ENCODE results near the gene DOCK11. TPM values are rescaled to one million over a fixed set of nuclear protein-coding genes. Genes with fewer than 3 reads are reported as not detected.
"Not testable (repeated sequence)": the region's sequence is repeated elsewhere in the genome, so short reads cannot be mapped to it uniquely, and the experiment has no call there.

The DOCK11 gene
- total RNA-seq, 1 donor from 2014 or later, result 20.6 TPM

DNA sequence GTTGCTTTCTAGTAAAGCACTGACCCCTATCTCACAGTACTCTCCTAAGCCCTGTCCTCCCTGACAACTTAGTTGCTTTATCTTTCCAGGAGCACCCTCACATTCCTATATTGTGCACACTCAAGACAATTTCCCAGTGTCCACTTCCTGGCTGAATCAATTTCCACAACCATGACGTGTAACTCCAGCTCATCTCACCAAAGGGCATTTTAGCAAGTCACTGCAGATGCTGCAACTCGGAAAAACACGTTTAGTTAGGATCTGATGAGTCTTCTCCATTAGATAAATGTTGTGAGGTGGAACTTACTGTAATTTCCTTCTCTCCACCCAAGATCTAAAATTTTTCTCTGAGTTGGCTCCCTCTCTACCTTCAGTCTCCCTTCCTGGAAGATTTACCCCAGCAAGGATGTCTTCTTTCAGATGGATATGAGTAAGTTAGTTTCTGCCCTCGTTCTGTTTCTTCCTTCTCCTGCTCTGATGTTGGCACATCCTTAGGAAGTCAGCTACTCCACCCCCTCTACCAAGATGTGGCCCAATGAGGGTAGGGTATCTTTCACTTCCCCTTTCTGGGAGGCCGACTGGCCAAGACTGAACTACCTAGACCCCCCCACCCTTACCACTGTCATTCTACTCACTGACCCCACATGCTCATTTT is 203.0 kb downstream of the DOCK11 start:
- DNase-seq, result no peak

- DNase-seq, result no peak
Observed at GRCh38 chrX:118702741-118703140, 207.1 kb downstream of the DOCK11 start.

DNA sequence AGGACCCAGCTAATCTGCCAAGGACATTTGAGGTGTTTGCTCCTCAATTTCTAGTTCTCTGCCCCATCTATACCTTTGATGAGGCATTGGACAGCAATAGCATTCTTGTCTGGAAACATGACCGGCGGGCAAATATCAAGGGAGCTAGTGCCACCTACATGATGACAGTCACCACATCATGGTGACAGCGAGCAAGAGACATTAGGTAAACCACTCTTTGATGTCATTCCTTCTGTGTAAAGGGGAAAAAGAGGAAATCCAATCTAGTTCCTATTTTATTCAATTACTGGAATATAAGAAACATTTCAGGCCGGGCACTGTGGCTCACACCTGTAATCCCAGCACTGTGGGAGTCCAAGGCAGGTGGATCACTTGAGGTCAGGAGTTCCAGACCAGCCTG is 211.1 kb downstream of the DOCK11 start:
- DNase-seq, result no peak

- DNase-seq, result no peak
Observed at GRCh38 chrX:118714521-118714920, 218.9 kb downstream of the DOCK11 start.

- not testable (repeated sequence) for DNase-seq
Observed at GRCh38 chrX:118715917-118716316, 220.3 kb downstream of the DOCK11 start.

DNA sequence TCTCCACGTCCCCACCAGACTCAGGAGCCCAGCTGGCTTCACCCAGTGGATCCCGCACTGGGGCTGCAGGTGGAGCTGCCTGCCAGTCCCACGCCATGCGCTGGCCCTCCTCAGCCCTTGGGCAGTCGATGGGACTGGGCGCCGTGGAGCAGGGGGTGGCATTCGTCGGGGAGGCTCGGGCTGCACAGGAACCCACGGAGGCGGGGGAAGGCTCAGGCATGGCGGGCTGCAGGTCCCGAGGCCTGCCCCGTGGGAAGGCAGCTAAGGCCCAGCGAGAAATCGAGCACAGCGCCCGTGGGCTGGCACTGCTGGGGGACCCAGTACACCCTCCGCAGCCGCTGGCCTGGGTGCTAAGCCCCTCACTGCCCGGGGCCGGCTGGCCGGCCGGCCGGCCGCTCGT is 221.2 kb downstream of the DOCK11 start:
- not testable (repeated sequence) for DNase-seq

GRCh38 chrX:118717678-118718391 is 222.2 kb downstream of the DOCK11 start:
- no peak for DNase-seq

- DNase-seq, result no peak
Observed at GRCh38 chrX:118718737-118719136, 223.1 kb downstream of the DOCK11 start.

- no peak for DNase-seq
Observed at GRCh38 chrX:118720058-118720707, 224.6 kb downstream of the DOCK11 start.

DNA sequence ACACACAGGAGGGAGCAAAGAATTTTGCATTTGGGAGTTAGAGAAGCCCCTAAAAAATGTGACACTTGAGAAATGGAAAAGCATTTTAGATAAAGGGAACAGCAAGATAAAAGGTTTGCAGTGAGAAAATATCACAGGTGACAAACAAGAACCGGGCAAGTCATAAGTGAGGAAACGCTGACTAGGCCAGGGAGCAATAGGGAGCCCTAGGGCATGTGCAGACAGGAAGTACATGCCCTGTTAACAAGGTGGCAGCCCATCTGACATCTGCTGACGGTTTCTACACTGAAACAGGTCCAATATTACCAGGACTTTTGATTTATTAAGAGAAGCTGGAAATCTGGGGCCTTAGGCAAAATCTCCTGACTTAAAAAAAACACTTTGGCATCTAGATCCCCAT is 227.8 kb downstream of the DOCK11 start:
- DNase-seq, result no peak

DNA sequence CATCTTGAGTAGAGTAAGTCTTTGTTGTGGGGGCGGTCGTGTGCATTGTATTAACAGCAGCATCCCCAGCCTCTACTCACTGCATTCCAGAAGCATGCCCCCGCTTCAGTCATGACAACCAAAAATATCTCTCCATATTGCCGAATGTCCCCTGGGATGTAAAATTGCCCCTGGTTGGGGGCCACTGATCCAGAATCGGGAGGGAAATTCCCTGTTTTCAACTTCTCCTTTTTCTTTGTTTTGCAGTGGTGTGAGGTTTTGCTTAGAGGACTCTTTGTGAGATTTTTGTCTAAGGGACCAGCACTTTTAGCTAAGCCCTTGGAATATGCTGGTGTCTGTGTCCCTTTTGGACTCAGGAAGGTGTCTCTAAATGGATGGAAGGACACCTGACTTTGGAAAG is 228.8 kb downstream of the DOCK11 start:
- no peak for DNase-seq

DNA sequence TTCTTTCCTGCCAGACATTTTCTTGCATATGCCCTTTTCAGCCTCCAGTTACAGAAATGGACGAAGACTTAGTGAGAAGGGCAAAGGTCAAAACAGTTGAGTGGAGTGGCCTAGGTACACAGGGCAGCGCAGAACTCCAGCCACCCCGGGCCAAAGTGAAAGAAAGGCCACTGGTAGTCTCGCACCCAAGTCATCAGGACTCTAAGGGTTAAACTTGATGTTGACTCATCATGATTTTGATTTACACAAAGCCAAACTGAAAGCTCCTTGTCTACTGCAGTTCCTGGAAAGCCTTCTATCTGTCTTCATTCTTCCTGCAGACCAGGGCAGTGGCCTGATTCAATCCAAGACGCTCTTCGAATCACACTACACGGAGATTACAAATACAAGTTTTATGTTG is 229.2 kb downstream of the DOCK11 start:
- DNase-seq, result no peak

DNA sequence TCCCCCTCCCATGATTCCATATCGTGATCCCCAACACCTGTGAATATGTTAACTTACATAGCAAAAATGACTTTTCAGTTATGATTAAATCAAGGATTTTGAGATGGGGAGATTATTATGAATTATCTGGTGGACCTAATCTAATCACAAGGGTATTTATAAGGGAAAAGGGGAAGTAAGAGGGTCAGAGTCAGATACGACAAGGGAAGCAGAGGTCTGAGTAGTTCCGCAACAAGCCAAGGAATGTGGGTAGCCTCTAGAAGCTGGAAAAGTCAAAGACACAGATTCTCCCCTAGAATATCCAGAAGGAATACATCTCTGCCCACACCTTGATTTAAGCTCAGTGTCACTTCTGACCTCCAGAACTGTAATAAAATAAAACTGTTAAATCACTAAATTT is 230.8 kb downstream of the DOCK11 start:
- DNase-seq, result no peak

DNA sequence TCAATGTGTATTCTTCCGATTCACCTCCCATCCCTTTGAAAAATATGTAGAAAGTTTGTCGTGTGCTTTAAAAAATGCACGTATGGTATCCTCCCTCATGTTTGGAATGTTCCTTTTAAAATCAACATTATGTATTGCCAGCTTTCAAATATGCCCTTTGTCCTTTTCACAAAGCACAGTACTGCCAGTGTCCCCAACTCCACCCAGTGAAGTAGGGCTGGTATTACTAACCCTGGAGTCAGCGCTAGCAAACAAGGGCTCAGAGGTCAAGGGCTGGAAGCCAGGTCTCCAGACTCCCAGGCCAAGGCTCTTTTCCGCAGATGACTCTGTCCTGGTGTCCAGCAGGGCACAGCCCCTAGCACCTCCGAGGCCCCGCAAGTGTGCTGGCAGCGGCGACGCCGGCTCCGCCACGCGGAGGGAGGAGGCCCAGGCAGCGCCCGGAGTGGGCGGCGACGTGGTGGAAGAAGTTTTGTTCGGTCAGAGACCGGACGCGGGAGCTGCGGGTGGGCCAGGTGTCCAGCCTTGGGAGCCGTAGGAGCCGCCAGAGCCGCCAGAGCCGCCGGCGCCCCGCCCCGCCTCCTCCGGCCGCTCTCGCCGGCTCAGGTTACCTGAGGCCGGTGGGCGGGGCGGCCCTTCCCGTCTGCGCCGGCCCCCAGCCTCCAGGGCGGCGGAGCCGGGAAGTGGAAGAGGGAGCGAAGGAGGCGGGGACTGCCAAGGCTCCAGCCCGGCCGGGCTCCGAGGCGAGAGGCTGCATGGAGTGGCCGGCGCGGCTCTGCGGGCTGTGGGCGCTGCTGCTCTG is 231.5 kb downstream of the DOCK11 start, which contains the start of gene IL13RA1:
Gene IL13RA1, plus strand, starts transcription at position 720 of the 799 bp plus-strand sequence. Its CDS starts 33 bp downstream, at position 753.
- no peak for DNase-seq

DNA sequence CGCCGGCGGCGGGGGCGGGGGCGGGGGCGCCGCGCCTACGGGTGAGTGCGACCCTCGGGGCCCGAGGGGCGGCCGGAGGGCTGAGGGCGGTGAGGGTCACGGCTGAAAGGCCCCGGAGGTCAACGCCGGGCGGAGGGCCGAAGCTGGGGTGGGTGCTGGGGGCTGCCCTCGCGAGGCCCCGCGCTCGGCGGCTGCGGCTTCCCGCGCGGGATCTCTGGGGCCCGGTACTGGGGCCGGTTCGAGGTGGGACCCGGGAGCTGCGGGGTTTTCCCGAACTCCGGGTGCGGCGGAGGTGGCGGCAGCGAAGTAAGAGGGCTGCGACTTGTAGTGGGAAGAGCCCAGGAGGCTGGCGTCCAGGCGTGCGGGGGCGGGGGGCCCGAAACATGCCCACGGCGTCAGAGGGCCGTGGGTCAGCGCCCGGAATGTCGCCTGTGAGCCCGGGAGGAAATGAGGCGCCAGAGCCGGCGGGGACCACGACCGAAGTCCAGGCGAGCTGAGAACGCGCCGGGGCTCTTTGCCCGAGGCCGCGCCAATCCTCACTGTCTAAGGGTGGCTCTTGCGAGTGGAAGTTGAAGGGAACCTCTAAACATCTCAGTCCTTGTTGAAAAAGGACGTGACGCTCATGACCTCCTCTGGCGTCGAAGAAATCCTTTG is 232.2 kb downstream of the DOCK11 start:
- no peak for DNase-seq

- DNase-seq, result no peak
Observed at GRCh38 chrX:118729042-118729652, 233.5 kb downstream of the DOCK11 start.

GRCh38 chrX:118730500-118731247 is 235.1 kb downstream of the DOCK11 start:
- DNase-seq, result no peak

DNA sequence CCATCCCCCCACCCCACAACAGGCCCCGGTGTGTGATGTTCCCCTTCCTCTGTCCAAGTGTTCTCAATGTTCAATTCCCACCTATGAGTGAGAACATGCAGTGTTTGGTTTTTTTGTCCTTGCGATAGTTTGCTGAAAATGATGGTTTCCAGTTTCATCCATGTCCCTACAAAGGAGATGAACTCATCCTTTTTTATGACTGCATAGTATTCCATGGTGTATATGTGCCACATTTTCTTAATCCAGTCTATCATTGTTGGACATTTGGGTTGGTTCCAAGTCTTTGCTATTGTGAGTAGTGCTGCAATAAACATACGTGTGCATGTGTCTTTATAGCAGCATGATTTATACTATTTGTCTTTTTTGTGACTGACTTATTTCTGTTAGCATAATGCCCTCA is 236.9 kb downstream of the DOCK11 start:
- not testable (repeated sequence) for DNase-seq

GRCh38 chrX:118734909-118735308 is 239.3 kb downstream of the DOCK11 start:
- no peak for DNase-seq
